GM18867 (cell line): ENCODE measurements around the gene OXCT1.
"Not testable (repeated sequence)": the region's sequence is repeated elsewhere in the genome, so short reads cannot be mapped to it uniquely, and the experiment has no call there.

Experiments used
- ATAC-seq: cut with Tn5 transposase; IDR thresholded peaks from one replicate; pipeline ENCODE4 v1.9.1; 2021; ENCODE audit warnings: mild to moderate bottlenecking, moderate library complexity; ENCODE audit not compliant: unreplicated experiment

OXCT1 gene

DNA sequence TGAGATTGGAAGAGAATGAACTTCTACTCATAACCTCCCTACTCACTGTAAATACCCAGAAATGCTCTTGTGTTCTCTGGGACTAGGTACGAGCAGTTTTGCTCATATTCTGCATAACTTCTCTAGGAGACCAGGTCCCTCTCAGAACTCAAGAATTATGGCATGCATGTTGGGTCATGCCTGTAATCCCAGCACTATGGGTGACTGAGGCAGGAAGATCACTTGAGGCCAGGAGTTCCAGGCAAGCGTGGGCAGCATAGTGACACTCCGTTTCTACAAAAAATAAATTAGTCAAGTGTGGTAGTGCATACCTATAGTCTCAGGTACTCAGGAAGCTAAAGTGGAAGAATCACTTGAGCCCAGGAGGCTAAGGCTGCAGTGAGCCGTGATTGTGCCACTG is 141.9 kb downstream of the OXCT1 start:
- no peak for ATAC-seq

DNA sequence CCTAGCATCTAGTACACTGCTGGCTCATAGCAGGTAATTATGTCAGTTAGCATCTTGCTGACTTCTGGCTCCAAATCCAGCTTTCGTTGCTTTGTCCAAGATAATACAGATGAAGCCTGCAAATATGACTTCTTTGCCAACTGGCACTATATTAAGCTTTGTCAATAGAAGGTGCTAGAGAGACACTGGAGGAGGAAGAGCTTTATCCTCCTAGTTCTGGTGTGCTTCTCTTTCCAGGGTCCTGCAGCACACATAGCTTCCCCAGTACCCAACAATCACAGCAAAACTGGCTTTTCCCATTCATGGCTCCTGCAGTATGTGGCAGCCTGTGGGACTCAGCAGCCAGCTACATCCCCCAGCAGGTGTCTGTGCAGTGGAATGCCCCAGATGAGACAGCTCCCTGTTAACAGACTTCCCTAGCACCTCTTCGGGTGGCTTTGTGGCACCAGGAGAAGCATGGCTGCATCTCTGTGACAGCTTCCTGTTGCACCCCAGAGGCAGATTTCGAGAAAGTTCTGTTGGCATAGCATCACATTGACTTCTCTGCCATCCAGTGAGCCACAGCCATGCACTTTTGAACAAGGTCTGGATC is 147.8 kb downstream of the OXCT1 start:
- ATAC-seq, result peak; percentile 51

DNA sequence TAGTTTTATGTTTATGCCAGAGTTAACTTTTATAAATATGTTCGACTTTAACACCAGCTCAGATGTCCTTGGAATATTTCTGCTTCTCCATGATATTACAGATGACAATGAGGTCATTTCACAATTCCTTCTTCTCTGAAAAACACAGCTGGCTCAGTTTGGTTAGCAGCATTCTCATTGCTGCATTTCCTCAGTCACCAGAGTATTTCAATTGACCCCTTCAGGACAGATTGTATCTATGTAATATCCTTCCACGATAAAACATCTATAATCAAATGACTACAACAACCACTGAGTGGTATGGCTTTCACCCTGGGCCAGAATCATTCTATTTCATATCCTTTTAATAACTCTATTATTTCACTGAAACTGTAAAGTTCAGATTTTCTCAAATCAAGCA is 148.7 kb downstream of the OXCT1 start:
- no peak for ATAC-seq

DNA sequence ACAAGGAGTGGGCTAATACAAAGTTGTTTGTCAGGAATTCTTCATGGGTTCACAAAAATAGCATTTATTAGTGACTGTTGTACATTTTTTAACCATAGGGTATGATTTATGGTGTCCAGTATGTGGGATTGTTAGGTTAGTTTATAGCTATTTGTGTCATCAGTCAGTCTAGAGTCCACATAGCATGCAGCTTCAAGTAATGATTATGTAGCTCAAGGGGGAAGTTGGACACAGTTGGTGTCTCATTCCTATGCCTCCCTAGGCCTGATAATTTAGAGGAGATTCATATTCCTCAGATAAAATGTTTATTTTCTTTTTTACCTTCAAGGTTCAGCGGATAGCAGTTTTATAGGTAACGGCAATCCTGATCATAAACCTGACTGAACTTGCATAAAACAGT is 153.8 kb downstream of the OXCT1 start:
- ATAC-seq, result no peak

DNA sequence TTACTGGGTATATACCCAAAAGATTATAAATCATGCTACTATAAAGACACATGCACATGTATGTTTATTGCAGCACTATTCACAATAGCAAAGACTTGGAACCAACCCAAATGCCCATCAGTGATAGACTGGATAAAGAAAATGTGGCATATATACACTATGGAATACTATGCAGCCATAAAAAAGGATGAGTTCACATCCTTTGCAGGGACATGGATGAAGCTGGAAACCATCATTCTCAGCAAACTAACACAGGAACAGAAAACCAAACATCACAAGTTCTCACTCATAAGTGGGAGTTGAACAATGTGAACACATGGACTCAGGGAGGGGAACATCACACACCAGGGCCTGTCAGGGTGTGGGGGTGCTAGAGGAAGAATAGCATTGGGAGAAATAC is 155.8 kb downstream of the OXCT1 start:
- ATAC-seq, result not testable (repeated sequence)

DNA sequence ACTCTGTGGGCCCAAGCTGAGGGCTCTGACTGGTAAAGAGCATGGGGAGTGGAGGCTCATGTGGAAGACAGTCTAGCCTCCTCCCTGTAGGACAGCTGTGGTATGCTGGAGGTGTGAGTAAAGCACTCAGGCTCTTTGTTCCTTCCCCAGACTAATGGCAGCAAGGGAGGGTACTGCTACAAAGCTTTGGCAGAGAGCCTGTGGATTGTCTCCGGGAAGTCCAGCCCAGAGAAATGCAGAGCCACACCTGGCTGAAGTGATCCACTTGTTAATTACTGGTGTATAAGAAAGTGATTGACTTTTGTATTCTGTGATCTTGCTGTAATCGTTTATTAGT is 161.7 kb downstream of the OXCT1 start:
- peak; percentile 40 for ATAC-seq

DNA sequence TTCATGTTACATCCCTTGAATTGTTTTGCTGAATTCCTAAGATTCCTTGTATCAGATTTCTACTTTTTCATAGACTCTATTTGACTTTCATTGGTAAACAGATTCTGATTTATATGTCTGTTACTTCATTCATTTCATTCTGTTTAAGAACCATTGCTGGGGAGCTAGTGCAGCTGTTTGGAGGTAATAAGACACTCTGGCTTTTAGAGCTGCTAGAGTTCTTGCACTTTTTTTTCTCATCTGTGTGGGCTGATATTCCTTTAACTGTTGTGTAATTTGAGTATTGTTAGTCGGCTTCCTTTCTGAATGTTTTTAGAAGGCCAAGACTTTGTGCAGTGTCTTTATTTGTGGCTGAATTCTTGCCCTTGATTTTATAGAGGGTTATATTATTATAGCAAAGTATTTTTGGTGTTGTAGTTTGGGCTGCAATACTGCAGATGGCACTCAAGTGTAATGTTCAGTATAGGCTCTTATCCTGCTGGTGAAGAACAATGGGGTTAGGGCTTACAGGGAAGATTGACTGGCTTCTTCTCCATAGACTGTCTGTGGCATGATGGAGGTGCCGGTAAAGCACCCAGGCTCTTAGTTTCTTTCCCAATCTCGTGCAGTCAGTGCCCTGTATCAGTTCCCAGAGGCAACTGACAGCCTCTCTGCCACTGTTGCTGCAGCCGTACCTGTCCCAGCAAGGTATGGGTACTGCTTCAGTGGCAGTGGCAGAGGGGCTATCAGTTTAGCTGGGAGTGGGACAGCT is 162.2 kb downstream of the OXCT1 start:
- ATAC-seq, result peak; percentile 95

DNA sequence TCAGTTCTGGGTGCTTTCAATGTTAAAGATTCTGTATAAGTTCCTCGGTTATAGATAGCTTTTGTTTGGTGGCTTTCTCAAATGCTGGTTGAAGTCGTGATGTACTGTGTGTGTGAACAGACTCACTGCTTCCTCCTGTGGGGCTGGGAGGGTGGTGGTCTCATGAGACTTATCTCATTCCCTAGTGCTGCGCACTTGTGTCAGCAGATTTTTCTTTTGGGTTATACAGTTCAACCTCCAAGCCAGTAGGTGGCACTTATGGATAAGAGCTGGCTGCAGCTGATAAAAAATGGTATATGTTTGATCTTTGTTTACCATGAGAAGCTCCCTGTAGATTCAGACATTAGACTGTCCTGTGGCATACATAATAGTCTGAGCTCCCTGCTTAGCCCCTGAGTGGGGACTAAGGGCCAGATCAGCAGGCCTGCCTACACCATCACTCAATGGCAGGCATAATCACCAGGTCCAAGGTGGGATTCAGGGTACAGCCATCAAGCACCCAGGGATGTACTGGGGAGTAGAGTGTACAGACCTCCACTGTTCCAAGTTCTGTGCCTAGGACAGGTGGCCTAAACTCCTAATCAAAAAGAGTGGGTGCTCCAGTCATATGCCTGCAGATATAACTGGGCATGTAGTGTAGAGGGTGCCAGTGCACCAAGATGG is 174.2 kb downstream of the OXCT1 start:
- peak; percentile 82 for ATAC-seq

DNA sequence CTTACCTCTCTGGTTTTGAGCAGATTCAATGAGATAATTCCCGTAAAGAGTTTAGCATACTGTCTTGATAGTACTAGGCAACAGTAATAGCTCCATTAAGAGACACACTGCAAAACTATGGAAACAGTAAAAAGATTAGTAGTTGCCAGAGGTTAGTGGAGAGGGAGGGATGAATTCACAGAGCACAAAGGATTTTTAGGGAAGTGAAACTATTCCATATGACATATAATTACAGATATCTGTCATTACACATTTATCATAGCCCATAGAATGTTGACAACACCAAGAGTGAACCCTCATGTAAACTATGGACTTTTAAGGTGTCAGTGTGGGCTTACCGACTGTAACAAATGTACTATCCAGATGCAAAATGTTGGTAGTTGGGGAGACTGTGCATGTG is 183.5 kb downstream of the OXCT1 start:
- ATAC-seq, result no peak

DNA sequence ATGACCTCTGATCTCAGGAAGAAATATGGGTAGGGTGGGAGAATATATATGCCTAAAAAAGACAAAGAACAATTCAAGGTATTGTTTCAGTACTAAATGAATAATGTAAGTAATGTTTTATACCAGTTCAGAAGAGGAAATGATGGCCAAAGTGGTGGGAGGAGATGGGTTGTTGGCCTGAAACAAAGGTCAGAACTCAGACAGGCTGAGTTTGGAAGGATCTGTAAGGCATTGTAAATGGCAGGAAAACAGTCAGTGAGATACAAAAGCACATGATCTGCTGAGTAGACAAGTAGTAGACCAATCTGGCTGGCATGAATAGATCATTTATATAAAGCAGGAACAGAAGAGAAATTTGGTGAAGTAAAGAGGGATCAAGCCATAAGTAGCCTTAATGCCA is 184.0 kb downstream of the OXCT1 start:
- ATAC-seq, result no peak

DNA sequence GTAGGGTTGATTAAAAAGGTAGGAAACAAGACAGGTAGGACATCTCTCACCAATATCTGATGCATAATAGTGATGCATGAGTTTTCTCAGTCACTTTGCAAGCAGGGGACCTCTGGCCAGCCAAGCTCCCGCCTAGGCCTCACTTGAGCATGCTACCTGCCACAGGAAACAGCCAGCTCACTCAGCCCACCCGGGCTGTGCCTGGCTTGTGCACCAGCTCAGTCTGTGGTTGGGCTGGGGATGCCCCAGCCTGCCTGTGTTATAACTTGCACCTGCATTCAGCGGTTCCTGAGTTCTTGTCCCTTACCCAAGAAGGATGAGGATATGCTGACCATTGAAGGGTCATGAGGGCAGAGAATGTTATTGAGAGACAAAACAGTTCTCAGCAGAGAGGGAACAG is 187.0 kb downstream of the OXCT1 start:
- peak; percentile 61 for ATAC-seq

DNA sequence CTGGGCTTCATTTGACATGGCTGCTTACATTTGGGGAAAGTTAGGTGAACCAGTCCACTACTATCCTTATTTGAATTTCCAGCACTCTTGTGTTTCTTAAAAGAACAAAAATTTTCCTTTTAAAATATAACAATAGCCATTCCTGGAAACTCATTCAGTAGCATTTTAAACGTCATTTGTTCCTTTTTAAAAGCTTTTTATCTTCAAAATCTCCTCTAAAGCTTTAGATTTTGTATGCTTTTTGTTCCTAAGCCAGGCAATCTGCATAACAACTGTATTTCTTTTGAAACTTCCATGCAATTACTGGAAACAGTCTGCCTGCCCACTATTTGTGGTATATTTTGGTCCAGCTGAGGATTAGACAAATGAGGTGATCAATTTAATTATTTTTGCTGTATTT is 187.6 kb downstream of the OXCT1 start:
- ATAC-seq, result no peak

DNA sequence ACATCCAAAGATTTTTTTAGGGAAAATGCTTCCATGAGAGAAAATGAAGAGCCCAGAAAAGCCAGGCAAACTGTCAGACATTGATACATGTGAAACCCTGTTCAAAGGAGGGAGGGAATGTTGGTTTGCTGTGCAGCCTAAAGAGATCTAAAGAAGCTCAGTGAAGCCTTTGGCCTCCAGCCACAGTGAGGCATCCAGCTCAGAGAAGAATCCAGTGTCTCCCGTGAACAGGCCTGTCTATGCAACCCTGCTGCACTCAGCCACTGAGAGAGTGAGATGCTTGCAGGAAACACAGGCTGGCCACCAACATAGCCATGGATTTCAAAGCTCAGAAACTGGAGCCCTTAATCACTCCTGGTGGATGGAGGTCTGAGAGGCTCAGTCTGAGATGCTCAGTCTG is 188.4 kb downstream of the OXCT1 start:
- no peak for ATAC-seq
